Nephron (organoid): ENCODE data around the gene PCDH9.

Experiments
- H3K27ac Mint-ChIP-seq, 3 experiments: 2 replicates each; pipeline ENCODE4 v1.8.0; 2020; ENCODE audit warnings: mixed read lengths in 3 of 3, mild to moderate bottlenecking in 2 of 3, moderate library complexity in 1 of 3
- H3K27me3 Mint-ChIP-seq: 2 replicates; pipeline ENCODE4 v1.8.0; 2021; ENCODE audit warnings: low read depth, mild to moderate bottlenecking, moderate library complexity, mixed read lengths
- H3K36me3 Mint-ChIP-seq: 2 replicates; pipeline ENCODE4 v1.8.0; 2020; ENCODE audit warnings: low read depth, mixed read lengths
- H3K4me1 Mint-ChIP-seq: 2 replicates; pipeline ENCODE4 v1.8.0; 2020; ENCODE audit warnings: mixed read lengths
- H3K4me3 Mint-ChIP-seq, 3 experiments: 2 replicates each; pipeline ENCODE4 v1.8.0; 2020; ENCODE audit warnings: mild to moderate bottlenecking in 3 of 3, mixed read lengths in 3 of 3, moderate library complexity in 2 of 3
- H3K9me3 Mint-ChIP-seq: 2 replicates; pipeline ENCODE4 v1.8.0; 2020; ENCODE audit warnings: mixed read lengths
- TF ChIP-seq, protein P1 (sequence below), 3 experiments: fragments of 200-600 bp; sonication (generic); IDR thresholded peaks; one replicate each; pipeline ENCODE4 v1.5.0; 2021; ENCODE audit warnings: antibody characterized with exemption in 3 of 3; ENCODE audit not compliant: unreplicated experiment in 3 of 3

The PCDH9 gene

DNA sequence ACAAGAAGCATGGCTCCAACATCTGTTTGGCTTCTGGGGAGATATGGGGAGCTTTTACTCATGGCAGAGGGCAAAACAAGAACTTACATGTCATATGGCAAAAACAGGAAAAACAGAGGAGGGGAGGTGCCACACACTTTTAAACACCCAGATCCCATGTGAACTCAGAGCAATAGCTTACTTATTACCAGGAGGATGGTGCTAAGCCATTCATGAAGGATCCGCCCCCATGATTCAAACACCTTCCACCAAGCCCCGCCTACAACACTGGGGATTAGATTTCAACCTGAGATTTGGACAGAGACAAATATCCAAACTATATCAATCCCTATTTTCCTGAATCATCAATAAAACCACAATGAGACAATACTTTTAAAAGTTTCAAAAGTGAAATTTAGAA is 712.1 kb downstream of the PCDH9 start:
- H3K36me3 Mint-ChIP-seq, result no peaks in the 10 kb centered on the region
- peaks cover 26% of the 10 kb centered on the region for H3K4me1 Mint-ChIP-seq
- H3K27me3 Mint-ChIP-seq, result no peaks in the 10 kb centered on the region
- H3K4me3 Mint-ChIP-seq, result no peak overlapping the region
- TF ChIP-seq, protein P1, sequence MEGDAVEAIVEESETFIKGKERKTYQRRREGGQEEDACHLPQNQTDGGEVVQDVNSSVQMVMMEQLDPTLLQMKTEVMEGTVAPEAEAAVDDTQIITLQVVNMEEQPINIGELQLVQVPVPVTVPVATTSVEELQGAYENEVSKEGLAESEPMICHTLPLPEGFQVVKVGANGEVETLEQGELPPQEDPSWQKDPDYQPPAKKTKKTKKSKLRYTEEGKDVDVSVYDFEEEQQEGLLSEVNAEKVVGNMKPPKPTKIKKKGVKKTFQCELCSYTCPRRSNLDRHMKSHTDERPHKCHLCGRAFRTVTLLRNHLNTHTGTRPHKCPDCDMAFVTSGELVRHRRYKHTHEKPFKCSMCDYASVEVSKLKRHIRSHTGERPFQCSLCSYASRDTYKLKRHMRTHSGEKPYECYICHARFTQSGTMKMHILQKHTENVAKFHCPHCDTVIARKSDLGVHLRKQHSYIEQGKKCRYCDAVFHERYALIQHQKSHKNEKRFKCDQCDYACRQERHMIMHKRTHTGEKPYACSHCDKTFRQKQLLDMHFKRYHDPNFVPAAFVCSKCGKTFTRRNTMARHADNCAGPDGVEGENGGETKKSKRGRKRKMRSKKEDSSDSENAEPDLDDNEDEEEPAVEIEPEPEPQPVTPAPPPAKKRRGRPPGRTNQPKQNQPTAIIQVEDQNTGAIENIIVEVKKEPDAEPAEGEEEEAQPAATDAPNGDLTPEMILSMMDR (IDR thresholded peaks at IDR 0.05; ENCODE audit: unreplicated experiment in 3 of 3), result no peak
- no peaks in the 10 kb centered on the region for H3K9me3 Mint-ChIP-seq
- no peak overlapping the region for H3K27ac Mint-ChIP-seq

DNA sequence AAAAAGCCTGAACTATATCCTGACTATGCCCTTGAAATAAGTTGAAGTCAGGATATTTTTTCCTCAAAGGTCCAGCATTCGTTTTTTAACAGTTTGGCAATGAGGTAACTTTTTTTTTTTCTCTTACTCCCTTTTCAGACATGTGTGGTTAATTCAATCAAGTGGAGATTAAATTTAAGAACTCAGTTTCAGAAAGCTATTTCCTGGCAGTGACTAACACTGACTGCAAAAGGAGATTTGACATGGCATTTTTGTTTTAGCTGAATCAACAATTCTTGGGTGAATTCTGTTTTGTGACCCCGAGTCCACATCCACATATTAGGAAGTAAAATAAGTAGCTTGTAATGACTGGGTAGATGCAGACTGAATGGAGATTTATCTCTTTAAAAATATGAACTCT is 716.4 kb downstream of the PCDH9 start:
- Mint-ChIP-seq H3K27ac (peak overlapping the region; percentile 2 to 77 (median 42)), H3K36me3 (no peaks in the 10 kb centered on the region), H3K4me3 (no peak overlapping the region), H3K9me3 (no peaks in the 10 kb centered on the region), H3K4me1 (peaks cover 11% of the 10 kb centered on the region), H3K27me3 (no peaks in the 10 kb centered on the region)
- TF ChIP-seq, protein P1 (IDR thresholded peaks at IDR 0.05; ENCODE audit: unreplicated experiment in 3 of 3), result no peak

DNA sequence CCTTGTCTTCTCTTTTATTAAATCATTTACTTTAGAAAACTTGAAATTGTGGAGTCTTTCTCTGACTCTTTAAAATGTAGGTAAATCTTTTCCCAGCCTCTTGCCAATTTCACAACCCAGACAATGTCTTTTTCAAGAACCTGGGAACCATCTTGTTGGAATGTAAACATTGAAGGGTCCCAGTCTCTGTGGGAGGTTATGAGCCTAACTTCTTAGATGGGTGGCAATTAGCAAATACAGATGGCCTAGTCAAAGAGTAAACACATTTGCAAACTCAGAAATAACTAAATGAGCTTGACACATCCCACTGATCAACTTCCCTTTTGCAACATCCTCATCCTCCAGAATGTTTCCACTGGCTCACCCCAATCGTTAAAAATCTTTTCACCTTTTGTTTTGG is 721.0 kb downstream of the PCDH9 start:
- no peak overlapping the region for H3K4me3 Mint-ChIP-seq
- peaks cover 25% of the 10 kb centered on the region for H3K4me1 Mint-ChIP-seq
- no peaks in the 10 kb centered on the region for H3K9me3 Mint-ChIP-seq
- H3K36me3 Mint-ChIP-seq, result no peaks in the 10 kb centered on the region
- TF ChIP-seq, protein P1 (IDR thresholded peaks at IDR 0.05; ENCODE audit: unreplicated experiment in 3 of 3), result no peak
- H3K27me3 Mint-ChIP-seq, result no peaks in the 10 kb centered on the region
- no peak overlapping the region for H3K27ac Mint-ChIP-seq

DNA sequence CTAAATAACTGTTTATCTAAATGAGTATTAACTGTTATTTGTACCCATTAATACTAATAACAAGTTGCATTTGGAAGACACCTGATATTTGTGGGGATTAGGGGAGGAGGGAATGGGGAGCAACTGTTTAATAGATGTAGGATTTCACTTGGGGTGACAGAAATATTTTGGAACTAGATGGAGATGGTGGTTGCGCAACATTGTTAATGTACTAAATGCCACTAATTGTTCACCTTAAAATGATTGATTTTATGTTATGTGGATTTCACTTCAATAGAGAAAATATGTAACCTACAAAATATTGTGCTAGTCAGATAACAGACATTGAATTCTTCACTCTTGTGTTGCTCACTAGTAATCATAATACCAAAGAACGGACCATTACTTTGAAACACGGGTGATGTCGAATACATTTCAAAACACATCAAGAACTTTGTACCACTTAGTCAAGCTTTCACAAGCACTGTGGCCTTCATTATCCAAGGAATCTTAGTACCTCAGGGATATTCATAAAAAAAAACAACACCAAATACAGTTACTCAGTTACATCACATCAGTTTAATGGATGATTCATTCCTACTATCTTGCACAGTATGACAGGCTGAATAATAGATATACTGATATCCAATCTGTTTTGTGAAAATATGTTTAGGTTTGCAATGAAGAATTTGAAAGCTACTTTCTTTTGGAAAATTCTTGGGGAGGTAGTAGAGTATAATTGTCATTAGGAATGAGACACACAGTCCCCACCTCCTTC is 721.8 kb downstream of the PCDH9 start:
- H3K4me3 Mint-ChIP-seq, result no peak overlapping the region
- H3K27ac Mint-ChIP-seq, result no peak overlapping the region
- H3K9me3 Mint-ChIP-seq, result no peaks in the 10 kb centered on the region
- no peaks in the 10 kb centered on the region for H3K36me3 Mint-ChIP-seq
- H3K27me3 Mint-ChIP-seq, result no peaks in the 10 kb centered on the region
- TF ChIP-seq, protein P1 (IDR thresholded peaks at IDR 0.05; ENCODE audit: unreplicated experiment in 3 of 3), result no peak
- H3K4me1 Mint-ChIP-seq, result peaks cover 17% of the 10 kb centered on the region

DNA sequence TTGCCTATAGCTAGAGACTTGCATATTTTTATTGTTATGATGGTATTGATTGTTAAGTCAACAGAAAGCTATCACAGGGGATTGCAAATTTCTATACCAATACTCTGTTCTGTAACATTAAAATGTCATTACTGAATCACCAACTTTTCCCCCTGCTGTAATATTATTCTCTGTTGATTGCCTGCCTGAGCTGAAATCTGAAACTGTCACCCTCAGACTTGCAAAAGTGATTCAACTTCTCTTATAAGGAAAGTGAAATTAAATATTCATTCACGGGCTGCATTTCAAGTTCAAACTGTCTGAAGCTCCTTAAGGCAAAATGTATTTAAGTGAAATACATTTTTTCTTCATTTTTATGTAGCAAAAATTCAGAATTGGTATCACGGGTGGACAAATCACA is 723.2 kb downstream of the PCDH9 start:
- H3K36me3 Mint-ChIP-seq, result no peaks in the 10 kb centered on the region
- H3K27me3 Mint-ChIP-seq, result no peaks in the 10 kb centered on the region
- TF ChIP-seq, protein P1 (IDR thresholded peaks at IDR 0.05; ENCODE audit: unreplicated experiment in 3 of 3), result no peak
- H3K4me1 Mint-ChIP-seq, result peaks cover 15% of the 10 kb centered on the region
- H3K4me3 Mint-ChIP-seq, result no peak overlapping the region
- H3K9me3 Mint-ChIP-seq, result no peaks in the 10 kb centered on the region
- H3K27ac Mint-ChIP-seq, result no peak overlapping the region
